GM12878 (cell line): ENCODE results near the gene SMARCAL1. TPM values are rescaled to one million over a fixed set of nuclear protein-coding genes. Genes with fewer than 3 reads are reported as not detected.

Experiments used
- ATAC-seq: fragments of 200-7000 bp; cut with Tn5 transposase; 3 replicates; pipeline ENCODE4 v1.9.1; 2020; ENCODE audit warnings: mild to moderate bottlenecking, moderate library complexity
- BruUV-seq: library from RNA; stranded (reverse); fragments of 400-500 nt; replicated peaks from 2 replicates; lab custom pipeline; 2021; lab: Mats Ljungman, UMichigan
- CTCF ChIA-PET: fragments of 300-600 bp; sonication (Branson Sonifier 250); formaldehyde crosslinking; extraction: SDS; loops from one replicate; lab custom pipeline; 2021; ENCODE audit warnings: inconsistent platforms; lab: Yijun Ruan, JAX
- POLR2A ChIA-PET: fragments of 350-600 bp; formaldehyde crosslinking; extraction: SDS; loops from one replicate; lab custom pipeline; 2021; ENCODE audit warnings: inconsistent platforms; lab: Charles Lee
- RAD21 ChIA-PET: fragments of 300-600 bp; sonication (Branson Sonifier 250); formaldehyde crosslinking; loops from one replicate; lab custom pipeline; 2023; ENCODE audit warnings: antibody characterized with exemption; ENCODE audit not compliant: unreplicated experiment; lab: Charles Lee
- SMC1A ChIA-PET: fragments of 300-600 bp; sonication (Branson Sonifier 250); formaldehyde crosslinking; loops from one replicate; lab custom pipeline; 2023; ENCODE audit not compliant: unreplicated experiment, uncharacterized antibody; lab: Charles Lee
- DNase-seq: peaks from one replicate; pipeline ENCODE4 v3.0.0-alpha.2; 2011; ENCODE audit warnings: low read depth, low spot score
- FAIRE-seq: peaks from 3 replicates; lab custom pipeline; 2011; peaks lifted over from hg19 to GRCh38; lab: Jason Lieb, UNC
- H2AFZ ChIP-seq: 2 replicates; pipeline ENCODE4 v1.6.0; 2011; ENCODE audit warnings: low read depth, low read length, control low read depth; ENCODE audit not compliant: control insufficient read depth
- H3K27ac ChIP-seq: 2 replicates; pipeline ENCODE4 v1.5.1; 2011; ENCODE audit warnings: control low read depth; ENCODE audit not compliant: control insufficient read depth, insufficient read depth
- H3K27me3 ChIP-seq, 2 experiments: replicated peaks in 1 of 2; 2 replicates each; pipeline versions ENCODE4 v1.6.0 to v1.6.1; 2011; ENCODE audit warnings: low read length in 1 of 2; ENCODE audit not compliant: control insufficient read depth in 2 of 2, insufficient read depth in 2 of 2
- H3K36me3 ChIP-seq, 2 experiments: 2 replicates each; pipeline ENCODE4 v1.5.1; 2011; ENCODE audit warnings: low read length in 1 of 2; ENCODE audit not compliant: control insufficient read depth in 2 of 2, insufficient read depth in 2 of 2
- H3K4me1 ChIP-seq: 2 replicates; pipeline ENCODE4 v1.6.1; 2011; ENCODE audit warnings: mild to moderate bottlenecking, low read length, moderate library complexity, mixed read lengths; ENCODE audit not compliant: control insufficient read depth, insufficient read depth
- H3K4me2 ChIP-seq: 2 replicates; pipeline ENCODE4 v1.6.0; 2011; ENCODE audit warnings: control low read depth; ENCODE audit not compliant: control insufficient read depth, insufficient read depth
- H3K4me3 ChIP-seq: fragments of 200-600 bp; sonication (generic); 2 replicates; pipeline ENCODE4 v1.5.1; 2016
- H3K79me2 ChIP-seq: 2 replicates; pipeline ENCODE4 v1.6.0; 2011; ENCODE audit warnings: low read length; ENCODE audit not compliant: control insufficient read depth, insufficient read depth
- H3K9ac ChIP-seq: 2 replicates; pipeline ENCODE4 v1.8.0; 2011; ENCODE audit warnings: low read length, control low read depth, mixed read lengths; ENCODE audit not compliant: control insufficient read depth, insufficient read depth
- H3K9me3 ChIP-seq: replicated peaks from 3 replicates; pipeline ENCODE4 v1.5.1; 2011; ENCODE audit warnings: mild to moderate bottlenecking, low read length; ENCODE audit not compliant: control insufficient read depth, insufficient read depth
- H4K20me1 ChIP-seq: 2 replicates; pipeline ENCODE4 v1.6.0; 2011; ENCODE audit not compliant: control insufficient read depth, insufficient read depth
- BACH1 ChIP-seq: fragments of 450-650 bp; IDR thresholded peaks from 2 replicates; pipeline ENCODE4 v1.6.1; 2017; ENCODE audit warnings: mild to moderate bottlenecking, borderline replicate concordance
- E2F4 ChIP-seq: IDR thresholded peaks from 2 replicates; pipeline ENCODE4 v1.6.1; 2012; ENCODE audit warnings: low read depth, low read length, improper control_type of control experiment
- EGR1 ChIP-seq, 2 experiments: IDR thresholded peaks; 1 replicate in 1 of 2; 2 replicates in 1 of 2; pipeline ENCODE4 v1.6.1; 2011 to 2012; ENCODE audit warnings: low read depth in 2 of 2, low read length in 2 of 2, borderline replicate concordance in 1 of 2, mild to moderate bottlenecking in 1 of 2, moderate library complexity in 1 of 2
- EP300 ChIP-seq, 2 experiments: fragments of 150-350 bp in 1 of 2; IDR thresholded peaks; 2 replicates each; pipeline ENCODE4 v1.6.1; 2011 to 2012; ENCODE audit warnings: low read depth in 2 of 2, low read length in 2 of 2, borderline replicate concordance in 1 of 2, improper control_type of control experiment in 1 of 2, inconsistent platforms in 1 of 2; ENCODE audit not compliant: control insufficient read depth in 1 of 2
- FOXK2 ChIP-seq: fragments of 450-650 bp; IDR thresholded peaks from 2 replicates; pipeline ENCODE4 v1.6.1; 2017; ENCODE audit warnings: mild to moderate bottlenecking, moderate library complexity
- HDAC2 ChIP-seq: fragments of 200-600 bp; sonication (generic); IDR thresholded peaks from 2 replicates; pipeline ENCODE4 v1.6.1; 2017
- IRF5 ChIP-seq: fragments of 450-650 bp; IDR thresholded peaks from 2 replicates; pipeline ENCODE4 v1.6.1; 2017; ENCODE audit warnings: borderline replicate concordance
- JUND ChIP-seq: IDR thresholded peaks from 2 replicates; pipeline ENCODE4 v1.6.1; 2012; ENCODE audit warnings: low read depth, mild to moderate bottlenecking, low read length, improper control_type of control experiment, moderate library complexity
- NFXL1 ChIP-seq: fragments of 450-650 bp; IDR thresholded peaks from 2 replicates; pipeline ENCODE4 v1.6.1; 2017; ENCODE audit warnings: antibody characterized with exemption, mild to moderate bottlenecking, borderline replicate concordance
- NRF1 ChIP-seq: conservative IDR thresholded peaks from 2 replicates; pipeline ENCODE4 v1.6.1; 2011; ENCODE audit warnings: mild to moderate bottlenecking, low read depth, low read length, improper control_type of control experiment
- PBX3 ChIP-seq: IDR thresholded peaks from 2 replicates; pipeline ENCODE4 v1.6.1; 2011; ENCODE audit warnings: mild to moderate bottlenecking, low read depth, low read length, moderate library complexity; ENCODE audit not compliant: insufficient replicate concordance
- PKNOX1 ChIP-seq: fragments of 450-650 bp; IDR thresholded peaks from 2 replicates; pipeline ENCODE4 v1.6.1; 2016; ENCODE audit warnings: mild to moderate bottlenecking
- RAD51 ChIP-seq: fragments of 450-650 bp; IDR thresholded peaks from 2 replicates; pipeline ENCODE4 v1.6.1; 2016; ENCODE audit warnings: moderate library complexity, mild to moderate bottlenecking, inconsistent platforms
- RELA ChIP-seq: fragments of 450-650 bp; IDR thresholded peaks from 2 replicates; pipeline ENCODE4 v1.8.0; 2014; ENCODE audit warnings: borderline replicate concordance; ENCODE audit not compliant: partially characterized antibody
- RUNX3 ChIP-seq: IDR thresholded peaks from 2 replicates; pipeline ENCODE4 v1.6.1; 2012; ENCODE audit warnings: low read length, inconsistent platforms
- YY1 ChIP-seq: IDR thresholded peaks from 2 replicates; pipeline ENCODE4 v1.6.1; 2011; ENCODE audit warnings: low read depth, mild to moderate bottlenecking, low read length
- ZNF217 ChIP-seq: fragments of 450-650 bp; IDR thresholded peaks from 2 replicates; pipeline ENCODE4 v1.6.1; 2017; ENCODE audit warnings: antibody characterized with exemption, mild to moderate bottlenecking
- WGBS: methylation state at CpG from one replicate; pipeline ENCODE4 v1.1.6; 2016; ENCODE audit warnings: low lambda C conversion rate; ENCODE audit not compliant: insufficient replicate concordance, insufficient coverage; ENCODE audit errors: missing lambda C conversion rate; 5-methylcytosine and 5-hydroxymethylcytosine counted together
- in situ Hi-C: fragments of 300-500 bp; cut with MboI; formaldehyde crosslinking; loops from 9 replicates; pipeline ENCODE4 v1.14.3; 2018; ENCODE audit warnings: mixed read lengths
- intact Hi-C: fragments of 100-400 bp; cut with micrococcal nuclease; formaldehyde crosslinking; loops from one replicate; pipeline ENCODE4 v1.14.2; 2022; ENCODE audit not compliant: unreplicated experiment
- polyA plus RNA-seq, 11 experiments: library from polyadenylated mRNA; depleted of rRNA in 4 of 11; unstranded in 6 of 11; stranded (reverse) in 5 of 11; fragments of >200 nt; fragmentation: Nextera tagmentation in 4 of 11; fragmentation: Illumina TruSeq in 1 of 11; extraction: Ambion mirVana in 4 of 11; extraction: Trizol in 1 of 11; gene quantifications; 1 replicate in 1 of 11; 2 replicates in 10 of 11; pipeline versions ENCODE4 v1.2.1 to v1.2.3, GENCODE V29; 2011 to 2016; ENCODE audit warnings: inconsistent platforms in 2 of 11, missing spikeins in 2 of 11, low read depth in 1 of 11
- total RNA-seq, 4 experiments: library from RNA; depleted of rRNA in 3 of 4; stranded (reverse); fragments of >200 nt in 3 of 4; fragmentation: Illumina TruSeq in 1 of 4; extraction: Trizol in 1 of 4; gene quantifications; 2 replicates each; pipeline versions ENCODE4 v1.2.1 to v1.2.3, GENCODE V29; 2013 to 2021
- TF ChIP-seq, protein P1 (sequence below): fragments of 450-650 bp; IDR thresholded peaks from 2 replicates; pipeline ENCODE4 v1.6.1; 2017; ENCODE audit warnings: mild to moderate bottlenecking

The SMARCAL1 gene
- total and polyA plus RNA-seq, 10 of the 15 experiments (the other 5 are each of a cell fraction or from before 2014, with no cell fraction given) = 10.8 to 32.9 (median 21.8) TPM

DNA sequence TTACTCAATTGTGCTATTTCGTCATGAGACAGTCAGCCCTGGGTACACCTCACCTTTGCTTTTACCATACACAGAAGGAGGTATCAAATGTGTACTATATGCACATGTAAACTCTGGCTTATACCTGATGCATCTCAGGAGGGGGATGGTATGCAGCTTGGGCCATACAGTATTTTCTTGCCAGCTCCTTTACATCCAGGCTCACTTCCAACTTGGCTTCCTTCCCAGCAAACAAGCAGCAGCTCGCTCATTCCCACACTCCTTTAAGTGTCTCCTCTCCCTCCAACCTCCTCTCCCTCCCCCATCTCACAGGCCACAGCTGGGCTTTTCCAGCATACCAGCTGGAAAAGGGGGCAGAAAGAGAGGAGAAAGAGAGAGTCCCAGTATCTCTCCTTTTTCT, 49.6 kb upstream of the SMARCAL1 start:
- Histone ChIP-seq H3K4me3 (no peak overlapping the region), H3K4me1 (no peaks in the 10 kb centered on the region), H4K20me1 (no peaks in the 10 kb centered on the region), H3K27ac (no peak overlapping the region), H3K9me3 (no peaks in the 10 kb centered on the region), H3K79me2 (no peaks in the 10 kb centered on the region), H3K27me3 (peaks cover 5 to 6% of the 10 kb centered on the region in 2 experiments), H2AFZ (no peak overlapping the region), H3K9ac (no peak overlapping the region), H3K4me2 (no peak overlapping the region), H3K36me3 (no peaks in the 10 kb centered on the region)
- SMC1A ChIA-PET = no interaction called here
- ATAC-seq (no peak), FAIRE-seq (no peak), DNase-seq (no peak)
- RAD21 ChIA-PET = no interaction called here
- POLR2A ChIA-PET = no interaction called here
- TF ChIP-seq RAD51 (no peak), NFXL1 (no peak), YY1 (no peak), RELA (no peak), E2F4 (no peak), BACH1 (no peak), IRF5 (no peak), ZNF217 (no peak), FOXK2 (no peak), HDAC2 (no peak), JUND (no peak), EGR1 (IDR thresholded peaks at IDR 0.05; ENCODE audit: borderline replicate concordance in 1 of 2, low read depth in 2 of 2, low read length in 2 of 2) (no peak), RUNX3 (no peak), NRF1 (no peak), PBX3 (no peak), EP300 (IDR thresholded peaks at IDR 0.05; ENCODE audit: borderline replicate concordance in 1 of 2, control insufficient read depth in 1 of 2, low read depth in 2 of 2, low read length in 2 of 2) (no peak), PKNOX1 (no peak)
- TF ChIP-seq, protein P1, sequence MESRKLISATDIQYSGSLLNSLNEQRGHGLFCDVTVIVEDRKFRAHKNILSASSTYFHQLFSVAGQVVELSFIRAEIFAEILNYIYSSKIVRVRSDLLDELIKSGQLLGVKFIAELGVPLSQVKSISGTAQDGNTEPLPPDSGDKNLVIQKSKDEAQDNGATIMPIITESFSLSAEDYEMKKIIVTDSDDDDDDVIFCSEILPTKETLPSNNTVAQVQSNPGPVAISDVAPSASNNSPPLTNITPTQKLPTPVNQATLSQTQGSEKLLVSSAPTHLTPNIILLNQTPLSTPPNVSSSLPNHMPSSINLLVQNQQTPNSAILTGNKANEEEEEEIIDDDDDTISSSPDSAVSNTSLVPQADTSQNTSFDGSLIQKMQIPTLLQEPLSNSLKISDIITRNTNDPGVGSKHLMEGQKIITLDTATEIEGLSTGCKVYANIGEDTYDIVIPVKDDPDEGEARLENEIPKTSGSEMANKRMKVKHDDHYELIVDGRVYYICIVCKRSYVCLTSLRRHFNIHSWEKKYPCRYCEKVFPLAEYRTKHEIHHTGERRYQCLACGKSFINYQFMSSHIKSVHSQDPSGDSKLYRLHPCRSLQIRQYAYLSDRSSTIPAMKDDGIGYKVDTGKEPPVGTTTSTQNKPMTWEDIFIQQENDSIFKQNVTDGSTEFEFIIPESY = no peak
- in situ Hi-C loops (no loop called here), intact Hi-C loops (no loop called here)
- BruUV-seq = no TSS peak
- CTCF ChIA-PET = no interaction called here
- WGBS = 0% methylated on average over 2 of the region's 2 CpGs
